Keratinocyte (primary cell): ENCODE data around the gene SYNE1. TPM values are rescaled to one million over a fixed set of nuclear protein-coding genes. Genes with fewer than 3 reads are reported as not detected.
"Not testable (repeated sequence)": the region's sequence is repeated elsewhere in the genome, so short reads cannot be mapped to it uniquely, and the experiment has no call there.

Experiments used
- DNase-seq: peaks from one replicate; pipeline ENCODE4 v3.0.0-alpha.2; 2011; ENCODE audit warnings: low read depth, missing footprints, low spot score
- FAIRE-seq: peaks from 2 replicates; lab custom pipeline; 2011; peaks lifted over from hg19 to GRCh38; lab: Jason Lieb, UNC
- H2AFZ ChIP-seq: 2 replicates; pipeline ENCODE4 v1.6.0; 2012; ENCODE audit warnings: low read length, control low read depth, inconsistent platforms; ENCODE audit not compliant: control insufficient read depth
- H3K27ac ChIP-seq: 2 replicates; pipeline ENCODE4 v1.5.1; 2011; ENCODE audit warnings: low read length; ENCODE audit not compliant: control insufficient read depth, insufficient read depth
- H3K27me3 ChIP-seq: 3 replicates; pipeline ENCODE4 v1.6.0; 2011; ENCODE audit warnings: low read length; ENCODE audit not compliant: control insufficient read depth, insufficient read depth; ENCODE audit errors: extremely low read depth
- H3K36me3 ChIP-seq, 2 experiments: 2 replicates in 1 of 2; 3 replicates in 1 of 2; pipeline ENCODE4 v1.5.1; 2011; ENCODE audit warnings: low read length in 2 of 2, mild to moderate bottlenecking in 1 of 2; ENCODE audit not compliant: control insufficient read depth in 2 of 2, insufficient read depth in 2 of 2; ENCODE audit errors: extremely low read depth in 1 of 2
- H3K4me1 ChIP-seq: 3 replicates; pipeline ENCODE4 v1.5.1; 2011; ENCODE audit warnings: low read length; ENCODE audit not compliant: control insufficient read depth, insufficient read depth; ENCODE audit errors: extremely low read depth
- H3K4me2 ChIP-seq: 3 replicates; pipeline ENCODE4 v1.6.0; 2011; ENCODE audit warnings: low read depth, low read length; ENCODE audit not compliant: control insufficient read depth, insufficient read depth; ENCODE audit errors: extremely low read depth
- H3K4me3 ChIP-seq, 3 experiments: fragments of 200-600 bp in 1 of 3; sonication (generic) in 1 of 3; 2 replicates in 2 of 3; 3 replicates in 1 of 3; pipeline ENCODE4 v1.5.1; 2011 to 2016; ENCODE audit warnings: low read length in 3 of 3, mild to moderate bottlenecking in 3 of 3, control low read depth in 2 of 3, inconsistent platforms in 1 of 3, low read depth in 1 of 3, mixed read lengths in 1 of 3, mixed run types in 1 of 3, moderate library complexity in 1 of 3; ENCODE audit not compliant: control insufficient read depth in 2 of 3, insufficient read depth in 2 of 3; ENCODE audit errors: extremely low read depth in 1 of 3
- H3K79me2 ChIP-seq: 2 replicates; pipeline ENCODE4 v1.6.0; 2012; ENCODE audit warnings: low read length; ENCODE audit not compliant: control insufficient read depth, insufficient read depth
- H3K9ac ChIP-seq: 3 replicates; pipeline ENCODE4 v1.6.0; 2011; ENCODE audit warnings: low read length; ENCODE audit not compliant: control insufficient read depth, insufficient read depth; ENCODE audit errors: extremely low read depth
- H3K9me1 ChIP-seq: 3 replicates; pipeline ENCODE4 v1.6.0; 2011; ENCODE audit warnings: low read length; ENCODE audit not compliant: control insufficient read depth, insufficient read depth; ENCODE audit errors: extremely low read depth
- H3K9me3 ChIP-seq: 2 replicates; pipeline ENCODE4 v1.5.1; 2012; ENCODE audit warnings: low read depth, low read length; ENCODE audit not compliant: control insufficient read depth
- H4K20me1 ChIP-seq: 3 replicates; pipeline ENCODE4 v1.6.0; 2011; ENCODE audit warnings: low read length; ENCODE audit not compliant: control insufficient read depth, insufficient read depth; ENCODE audit errors: extremely low read depth
- EZH2 ChIP-seq: IDR thresholded peaks from one replicate; pipeline ENCODE4 v1.6.1; 2012; ENCODE audit warnings: inconsistent platforms, mild to moderate bottlenecking, low read length, moderate library complexity
- dilution Hi-C: fragments of 300-500 bp; cut with MboI; formaldehyde crosslinking; loops from one replicate; pipeline ENCODE4 v1.7.0; 2020; ENCODE audit warnings: low sequenced_read_pairs; ENCODE audit not compliant: extremely low pct_ligation_motif_present
- polyA plus RNA-seq, 5 experiments: library from polyadenylated mRNA; depleted of rRNA in 3 of 5; stranded (reverse) in 3 of 5; stranded (forward) in 1 of 5; unstranded in 1 of 5; fragments of >200 nt; gene quantifications; 1 replicate in 1 of 5; 2 replicates in 3 of 5; 3 replicates in 1 of 5; pipeline versions ENCODE4 v1.2.1 to v1.2.3, GENCODE V29; 2011 to 2012; ENCODE audit warnings: missing spikeins in 2 of 5, low read depth in 1 of 5, low replicate concordance in 1 of 5
- TF ChIP-seq, protein P1 (sequence below), 3 experiments: IDR thresholded peaks in 1 of 3; conservative IDR thresholded peaks in 1 of 3; optimal IDR thresholded peaks in 1 of 3; 2 replicates in 2 of 3; 3 replicates in 1 of 3; pipeline versions ENCODE3 to v1.5.1; 2011; ENCODE audit warnings: low read length in 3 of 3, mild to moderate bottlenecking in 3 of 3, moderate library complexity in 2 of 3, control low read depth in 1 of 3, inconsistent platforms in 1 of 3; ENCODE audit not compliant: insufficient read depth in 2 of 3; ENCODE audit errors: extremely low read depth in 1 of 3

Gene SYNE1
- polyA plus RNA-seq, 1 donor (not counting 4 experiments of a cell fraction or from before 2014, with no cell fraction given): 4.0 TPM

DNA sequence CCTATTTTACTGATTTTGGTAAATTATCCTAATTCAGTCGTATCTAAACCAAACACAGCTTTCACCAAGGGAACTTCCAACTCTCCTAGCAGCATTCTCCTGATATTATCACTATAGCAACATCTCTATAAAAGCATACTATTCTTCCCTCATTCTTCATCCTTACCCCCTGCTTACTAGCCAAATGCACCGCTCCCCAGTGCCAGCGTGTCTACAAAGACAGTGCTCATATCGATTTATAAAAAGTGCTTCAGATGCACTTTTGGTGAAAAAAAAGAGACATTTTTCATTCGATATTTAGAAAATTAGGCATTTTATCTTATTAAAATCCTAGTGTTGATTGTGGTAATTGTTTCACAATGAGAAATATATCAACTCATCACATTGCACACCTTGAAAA is 74.0 kb downstream of the SYNE1 start:
- no peak for DNase-seq
- Histone ChIP-seq H3K27me3 (no peaks in the 10 kb centered on the region), H3K9ac (no peak overlapping the region), H3K27ac (no peak overlapping the region), H3K4me2 (no peak overlapping the region), H2AFZ (no peak overlapping the region), H4K20me1 (no peaks in the 10 kb centered on the region), H3K9me1 (no peaks in the 10 kb centered on the region), H3K4me1 (no peaks in the 10 kb centered on the region), H3K36me3 (no peaks in the 10 kb centered on the region), H3K79me2 (no peaks in the 10 kb centered on the region), H3K4me3 (no peak overlapping the region), H3K9me3 (no peaks in the 10 kb centered on the region)
- dilution Hi-C loops: no loop called here
- FAIRE-seq: no peak
- TF ChIP-seq, protein P1, sequence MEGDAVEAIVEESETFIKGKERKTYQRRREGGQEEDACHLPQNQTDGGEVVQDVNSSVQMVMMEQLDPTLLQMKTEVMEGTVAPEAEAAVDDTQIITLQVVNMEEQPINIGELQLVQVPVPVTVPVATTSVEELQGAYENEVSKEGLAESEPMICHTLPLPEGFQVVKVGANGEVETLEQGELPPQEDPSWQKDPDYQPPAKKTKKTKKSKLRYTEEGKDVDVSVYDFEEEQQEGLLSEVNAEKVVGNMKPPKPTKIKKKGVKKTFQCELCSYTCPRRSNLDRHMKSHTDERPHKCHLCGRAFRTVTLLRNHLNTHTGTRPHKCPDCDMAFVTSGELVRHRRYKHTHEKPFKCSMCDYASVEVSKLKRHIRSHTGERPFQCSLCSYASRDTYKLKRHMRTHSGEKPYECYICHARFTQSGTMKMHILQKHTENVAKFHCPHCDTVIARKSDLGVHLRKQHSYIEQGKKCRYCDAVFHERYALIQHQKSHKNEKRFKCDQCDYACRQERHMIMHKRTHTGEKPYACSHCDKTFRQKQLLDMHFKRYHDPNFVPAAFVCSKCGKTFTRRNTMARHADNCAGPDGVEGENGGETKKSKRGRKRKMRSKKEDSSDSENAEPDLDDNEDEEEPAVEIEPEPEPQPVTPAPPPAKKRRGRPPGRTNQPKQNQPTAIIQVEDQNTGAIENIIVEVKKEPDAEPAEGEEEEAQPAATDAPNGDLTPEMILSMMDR (optimal IDR thresholded peaks at IDR 0.05 in 1 of 3, IDR thresholded peaks at IDR 0.05 in 1 of 3, conservative IDR thresholded peaks at IDR 0.05 in 1 of 3; ENCODE audit: extremely low read depth in 1 of 3, insufficient read depth in 2 of 3, low read length in 3 of 3): no peak
- TF ChIP-seq EZH2: no peak

DNA sequence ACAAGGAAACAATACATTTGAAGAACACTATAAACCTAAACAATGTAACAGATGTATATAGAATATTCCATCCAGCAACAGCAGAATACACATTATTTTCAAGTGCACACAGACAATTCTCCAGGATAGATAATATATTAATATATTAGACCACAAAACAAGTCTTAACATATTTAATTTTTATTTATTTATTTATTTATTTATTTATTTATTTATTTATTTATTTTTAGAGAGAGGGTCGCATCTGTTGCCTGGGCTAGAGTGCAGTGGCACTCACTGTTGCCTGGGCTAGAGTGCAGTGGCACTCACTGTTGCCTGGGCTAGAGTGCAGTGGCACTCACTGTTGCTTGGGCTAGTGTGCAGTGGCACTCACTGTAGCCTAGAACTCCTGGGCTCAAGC is 78.4 kb downstream of the SYNE1 start:
- H3K4me3 ChIP-seq, DNase-seq, H3K27me3 ChIP-seq, H3K9me1 ChIP-seq, H3K9ac ChIP-seq, H2AFZ ChIP-seq, H3K4me2 ChIP-seq, H3K9me3 ChIP-seq, FAIRE-seq, H3K27ac ChIP-seq, H4K20me1 ChIP-seq, H3K4me1 ChIP-seq, H3K79me2 ChIP-seq, dilution Hi-C loops, H3K36me3 ChIP-seq: not testable (repeated sequence)

DNA sequence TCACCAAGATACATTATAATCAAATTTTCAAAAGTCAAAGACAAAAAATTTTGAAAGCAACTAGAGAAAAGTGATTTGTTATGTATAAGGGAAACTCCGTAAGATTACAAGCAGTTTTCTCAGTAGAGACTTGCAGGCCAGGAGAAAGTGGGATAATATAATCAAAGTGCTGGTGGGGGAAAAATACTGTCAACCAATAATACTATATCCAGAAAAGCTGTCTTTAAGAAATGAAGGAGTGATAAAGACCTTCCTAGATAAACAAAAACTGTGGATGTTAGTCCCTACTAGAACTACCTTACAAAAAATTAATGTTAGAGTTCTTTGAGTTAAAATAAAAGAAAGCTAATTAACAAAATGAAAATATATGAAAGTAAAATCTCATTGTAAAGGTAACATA is 79.7 kb downstream of the SYNE1 start:
- H3K9ac ChIP-seq: no peak overlapping the region
- no peaks in the 10 kb centered on the region for H3K27me3 ChIP-seq
- no peaks in the 10 kb centered on the region for H3K9me1 ChIP-seq
- no peaks in the 10 kb centered on the region for H3K9me3 ChIP-seq
- H3K79me2 ChIP-seq: no peaks in the 10 kb centered on the region
- H3K4me2 ChIP-seq: no peak overlapping the region
- H3K4me3 ChIP-seq: no peak overlapping the region
- H3K36me3 ChIP-seq: no peaks in the 10 kb centered on the region
- H4K20me1 ChIP-seq: no peaks in the 10 kb centered on the region
- TF ChIP-seq, protein P1 (optimal IDR thresholded peaks at IDR 0.05 in 1 of 3, IDR thresholded peaks at IDR 0.05 in 1 of 3, conservative IDR thresholded peaks at IDR 0.05 in 1 of 3; ENCODE audit: extremely low read depth in 1 of 3, insufficient read depth in 2 of 3, low read length in 3 of 3): no peak
- TF ChIP-seq EZH2: no peak
- no peak for FAIRE-seq
- no peak overlapping the region for H2AFZ ChIP-seq
- dilution Hi-C loops: no loop called here
- H3K27ac ChIP-seq: no peak overlapping the region
- no peak for DNase-seq
- no peaks in the 10 kb centered on the region for H3K4me1 ChIP-seq
